HL-60 (cell line): ENCODE results near the gene FOXA3.

Experiments used
- TF ChIP-seq, protein P1 (sequence below): IDR thresholded peaks from 2 replicates; pipeline ENCODE4 v1.6.1; 2012; ENCODE audit warnings: low read depth; ENCODE audit not compliant: insufficient replicate concordance
- TF ChIP-seq, protein P2 (sequence below): IDR thresholded peaks from one replicate; pipeline ENCODE4 v1.5.1; 2011; ENCODE audit warnings: low read length, control low read depth, inconsistent platforms; ENCODE audit not compliant: insufficient read depth

DNA sequence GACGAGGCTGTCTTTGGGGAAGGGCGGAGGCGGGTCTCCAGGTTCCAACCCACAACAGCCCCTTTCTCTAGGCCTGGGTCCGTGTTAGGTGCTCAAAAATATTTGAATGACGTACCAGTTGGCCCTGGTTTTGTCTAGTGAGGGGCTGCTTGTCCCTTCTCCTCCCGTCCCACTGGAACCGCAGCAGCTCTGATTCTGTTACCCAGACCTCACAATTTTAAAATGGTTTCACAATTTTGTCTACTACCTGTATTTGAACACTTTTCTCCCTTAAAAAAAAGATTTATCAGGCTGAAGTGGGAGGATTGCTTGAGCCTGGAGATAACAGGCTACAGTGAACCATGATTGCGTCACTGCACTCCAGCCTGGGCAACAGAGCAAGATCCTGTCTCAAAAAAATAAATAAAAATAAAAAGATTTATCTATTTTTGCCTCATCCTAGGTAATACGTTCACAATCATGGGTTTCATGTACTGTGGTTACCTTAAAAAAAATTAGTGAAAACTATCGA lies 23.1 kb downstream of the FOXA3 start:
- TF ChIP-seq, protein P1, sequence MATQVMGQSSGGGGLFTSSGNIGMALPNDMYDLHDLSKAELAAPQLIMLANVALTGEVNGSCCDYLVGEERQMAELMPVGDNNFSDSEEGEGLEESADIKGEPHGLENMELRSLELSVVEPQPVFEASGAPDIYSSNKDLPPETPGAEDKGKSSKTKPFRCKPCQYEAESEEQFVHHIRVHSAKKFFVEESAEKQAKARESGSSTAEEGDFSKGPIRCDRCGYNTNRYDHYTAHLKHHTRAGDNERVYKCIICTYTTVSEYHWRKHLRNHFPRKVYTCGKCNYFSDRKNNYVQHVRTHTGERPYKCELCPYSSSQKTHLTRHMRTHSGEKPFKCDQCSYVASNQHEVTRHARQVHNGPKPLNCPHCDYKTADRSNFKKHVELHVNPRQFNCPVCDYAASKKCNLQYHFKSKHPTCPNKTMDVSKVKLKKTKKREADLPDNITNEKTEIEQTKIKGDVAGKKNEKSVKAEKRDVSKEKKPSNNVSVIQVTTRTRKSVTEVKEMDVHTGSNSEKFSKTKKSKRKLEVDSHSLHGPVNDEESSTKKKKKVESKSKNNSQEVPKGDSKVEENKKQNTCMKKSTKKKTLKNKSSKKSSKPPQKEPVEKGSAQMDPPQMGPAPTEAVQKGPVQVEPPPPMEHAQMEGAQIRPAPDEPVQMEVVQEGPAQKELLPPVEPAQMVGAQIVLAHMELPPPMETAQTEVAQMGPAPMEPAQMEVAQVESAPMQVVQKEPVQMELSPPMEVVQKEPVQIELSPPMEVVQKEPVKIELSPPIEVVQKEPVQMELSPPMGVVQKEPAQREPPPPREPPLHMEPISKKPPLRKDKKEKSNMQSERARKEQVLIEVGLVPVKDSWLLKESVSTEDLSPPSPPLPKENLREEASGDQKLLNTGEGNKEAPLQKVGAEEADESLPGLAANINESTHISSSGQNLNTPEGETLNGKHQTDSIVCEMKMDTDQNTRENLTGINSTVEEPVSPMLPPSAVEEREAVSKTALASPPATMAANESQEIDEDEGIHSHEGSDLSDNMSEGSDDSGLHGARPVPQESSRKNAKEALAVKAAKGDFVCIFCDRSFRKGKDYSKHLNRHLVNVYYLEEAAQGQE = no peak
- TF ChIP-seq, protein P2, sequence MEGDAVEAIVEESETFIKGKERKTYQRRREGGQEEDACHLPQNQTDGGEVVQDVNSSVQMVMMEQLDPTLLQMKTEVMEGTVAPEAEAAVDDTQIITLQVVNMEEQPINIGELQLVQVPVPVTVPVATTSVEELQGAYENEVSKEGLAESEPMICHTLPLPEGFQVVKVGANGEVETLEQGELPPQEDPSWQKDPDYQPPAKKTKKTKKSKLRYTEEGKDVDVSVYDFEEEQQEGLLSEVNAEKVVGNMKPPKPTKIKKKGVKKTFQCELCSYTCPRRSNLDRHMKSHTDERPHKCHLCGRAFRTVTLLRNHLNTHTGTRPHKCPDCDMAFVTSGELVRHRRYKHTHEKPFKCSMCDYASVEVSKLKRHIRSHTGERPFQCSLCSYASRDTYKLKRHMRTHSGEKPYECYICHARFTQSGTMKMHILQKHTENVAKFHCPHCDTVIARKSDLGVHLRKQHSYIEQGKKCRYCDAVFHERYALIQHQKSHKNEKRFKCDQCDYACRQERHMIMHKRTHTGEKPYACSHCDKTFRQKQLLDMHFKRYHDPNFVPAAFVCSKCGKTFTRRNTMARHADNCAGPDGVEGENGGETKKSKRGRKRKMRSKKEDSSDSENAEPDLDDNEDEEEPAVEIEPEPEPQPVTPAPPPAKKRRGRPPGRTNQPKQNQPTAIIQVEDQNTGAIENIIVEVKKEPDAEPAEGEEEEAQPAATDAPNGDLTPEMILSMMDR = no peak
